GM12878 (cell line): ENCODE results near the gene ADAMTSL1. TPM values are rescaled to one million over a fixed set of nuclear protein-coding genes. Genes with fewer than 3 reads are reported as not detected.

Source experiments
- ATAC-seq: fragments of 200-7000 bp; cut with Tn5 transposase; 3 replicates; pipeline ENCODE4 v1.9.1; 2020; ENCODE audit warnings: mild to moderate bottlenecking, moderate library complexity
- BruUV-seq: library from RNA; stranded (reverse); fragments of 400-500 nt; replicated peaks from 2 replicates; lab custom pipeline; 2021; lab: Mats Ljungman, UMichigan
- CTCF ChIA-PET: fragments of 300-600 bp; sonication (Branson Sonifier 250); formaldehyde crosslinking; extraction: SDS; loops from one replicate; lab custom pipeline; 2021; ENCODE audit warnings: inconsistent platforms; lab: Yijun Ruan, JAX
- POLR2A ChIA-PET: fragments of 350-600 bp; formaldehyde crosslinking; extraction: SDS; loops from one replicate; lab custom pipeline; 2021; ENCODE audit warnings: inconsistent platforms; lab: Charles Lee
- RAD21 ChIA-PET: fragments of 300-600 bp; sonication (Branson Sonifier 250); formaldehyde crosslinking; loops from one replicate; lab custom pipeline; 2023; ENCODE audit warnings: antibody characterized with exemption; ENCODE audit not compliant: unreplicated experiment; lab: Charles Lee
- SMC1A ChIA-PET: fragments of 300-600 bp; sonication (Branson Sonifier 250); formaldehyde crosslinking; loops from one replicate; lab custom pipeline; 2023; ENCODE audit not compliant: unreplicated experiment, uncharacterized antibody; lab: Charles Lee
- DNase-seq: peaks from one replicate; pipeline ENCODE4 v3.0.0-alpha.2; 2011; ENCODE audit warnings: low read depth, low spot score
- FAIRE-seq: peaks from 3 replicates; lab custom pipeline; 2011; peaks lifted over from hg19 to GRCh38; lab: Jason Lieb, UNC
- H2AFZ ChIP-seq: 2 replicates; pipeline ENCODE4 v1.6.0; 2011; ENCODE audit warnings: low read depth, low read length, control low read depth; ENCODE audit not compliant: control insufficient read depth
- H3K27ac ChIP-seq: 2 replicates; pipeline ENCODE4 v1.5.1; 2011; ENCODE audit warnings: control low read depth; ENCODE audit not compliant: control insufficient read depth, insufficient read depth
- H3K27me3 ChIP-seq, 2 experiments: replicated peaks in 1 of 2; 2 replicates each; pipeline versions ENCODE4 v1.6.0 to v1.6.1; 2011; ENCODE audit warnings: low read length in 1 of 2; ENCODE audit not compliant: control insufficient read depth in 2 of 2, insufficient read depth in 2 of 2
- H3K36me3 ChIP-seq, 2 experiments: 2 replicates each; pipeline ENCODE4 v1.5.1; 2011; ENCODE audit warnings: low read length in 1 of 2; ENCODE audit not compliant: control insufficient read depth in 2 of 2, insufficient read depth in 2 of 2
- H3K4me1 ChIP-seq: 2 replicates; pipeline ENCODE4 v1.6.1; 2011; ENCODE audit warnings: mild to moderate bottlenecking, low read length, moderate library complexity, mixed read lengths; ENCODE audit not compliant: control insufficient read depth, insufficient read depth
- H3K4me2 ChIP-seq: 2 replicates; pipeline ENCODE4 v1.6.0; 2011; ENCODE audit warnings: control low read depth; ENCODE audit not compliant: control insufficient read depth, insufficient read depth
- H3K4me3 ChIP-seq: fragments of 200-600 bp; sonication (generic); 2 replicates; pipeline ENCODE4 v1.5.1; 2016
- H3K79me2 ChIP-seq: 2 replicates; pipeline ENCODE4 v1.6.0; 2011; ENCODE audit warnings: low read length; ENCODE audit not compliant: control insufficient read depth, insufficient read depth
- H3K9ac ChIP-seq: 2 replicates; pipeline ENCODE4 v1.8.0; 2011; ENCODE audit warnings: low read length, control low read depth, mixed read lengths; ENCODE audit not compliant: control insufficient read depth, insufficient read depth
- H3K9me3 ChIP-seq: replicated peaks from 3 replicates; pipeline ENCODE4 v1.5.1; 2011; ENCODE audit warnings: mild to moderate bottlenecking, low read length; ENCODE audit not compliant: control insufficient read depth, insufficient read depth
- H4K20me1 ChIP-seq: 2 replicates; pipeline ENCODE4 v1.6.0; 2011; ENCODE audit not compliant: control insufficient read depth, insufficient read depth
- CBX3 ChIP-seq: fragments of 200-600 bp; sonication (generic); IDR thresholded peaks from 2 replicates; pipeline ENCODE4 v1.6.1; 2016; ENCODE audit warnings: low read depth, borderline replicate concordance
- CHD2 ChIP-seq: IDR thresholded peaks from 2 replicates; pipeline ENCODE4 v1.6.1; 2011; ENCODE audit warnings: low read depth, low read length, improper control_type of control experiment, borderline replicate concordance
- CHD4 ChIP-seq: fragments of 200-600 bp; sonication (generic); IDR thresholded peaks from 2 replicates; pipeline ENCODE4 v1.6.1; 2016; ENCODE audit warnings: mild to moderate bottlenecking
- E2F8 ChIP-seq: fragments of 450-650 bp; IDR thresholded peaks from 2 replicates; pipeline ENCODE4 v1.6.1; 2018; ENCODE audit warnings: mild to moderate bottlenecking, low read depth, moderate library complexity; ENCODE audit not compliant: partially characterized antibody
- GABPA ChIP-seq: IDR thresholded peaks from 2 replicates; pipeline ENCODE4 v1.6.1; 2014; ENCODE audit warnings: antibody characterized with exemption, low read depth, mild to moderate bottlenecking, inconsistent platforms
- GATAD2B ChIP-seq: fragments of 450-650 bp; conservative IDR thresholded peaks from 2 replicates; pipeline ENCODE4 v1.6.1; 2017; ENCODE audit warnings: low read depth, mild to moderate bottlenecking, moderate library complexity
- HDGF ChIP-seq: fragments of 450-650 bp; IDR thresholded peaks from 2 replicates; pipeline ENCODE4 v1.6.1; 2016; ENCODE audit warnings: antibody characterized with exemption
- JUND ChIP-seq: IDR thresholded peaks from 2 replicates; pipeline ENCODE4 v1.6.1; 2012; ENCODE audit warnings: low read depth, mild to moderate bottlenecking, low read length, improper control_type of control experiment, moderate library complexity
- MTA2 ChIP-seq: fragments of 450-650 bp; IDR thresholded peaks from 2 replicates; pipeline ENCODE4 v1.6.1; 2016; ENCODE audit warnings: low read depth, mild to moderate bottlenecking, moderate library complexity
- PAX5 ChIP-seq: IDR thresholded peaks from 2 replicates; pipeline ENCODE4 v1.6.1; 2011; ENCODE audit warnings: low read depth, low read length, borderline replicate concordance
- SREBF1 ChIP-seq: IDR thresholded peaks from 2 replicates; pipeline ENCODE4 v1.6.1; 2012; ENCODE audit warnings: mild to moderate bottlenecking, low read length
- TARDBP ChIP-seq: IDR thresholded peaks from 2 replicates; pipeline ENCODE4 v1.6.1; 2016; ENCODE audit warnings: borderline replicate concordance
- YBX1 ChIP-seq: fragments of 450-650 bp; IDR thresholded peaks from 2 replicates; pipeline ENCODE4 v1.6.1; 2016; ENCODE audit warnings: antibody characterized with exemption
- ZSCAN29 ChIP-seq: fragments of 450-650 bp; IDR thresholded peaks from 2 replicates; pipeline ENCODE4 v1.6.1; 2017; ENCODE audit warnings: mild to moderate bottlenecking, moderate library complexity
- ZZZ3 ChIP-seq: IDR thresholded peaks from 2 replicates; pipeline ENCODE4 v1.6.1; 2011; ENCODE audit warnings: low read depth; ENCODE audit not compliant: control insufficient read depth, insufficient read length
- in situ Hi-C: fragments of 300-500 bp; cut with MboI; formaldehyde crosslinking; loops from 9 replicates; pipeline ENCODE4 v1.14.3; 2018; ENCODE audit warnings: mixed read lengths
- intact Hi-C: fragments of 100-400 bp; cut with micrococcal nuclease; formaldehyde crosslinking; loops from one replicate; pipeline ENCODE4 v1.14.2; 2022; ENCODE audit not compliant: unreplicated experiment
- polyA plus RNA-seq, 11 experiments: library from polyadenylated mRNA; depleted of rRNA in 4 of 11; unstranded in 6 of 11; stranded (reverse) in 5 of 11; fragments of >200 nt; fragmentation: Nextera tagmentation in 4 of 11; fragmentation: Illumina TruSeq in 1 of 11; extraction: Ambion mirVana in 4 of 11; extraction: Trizol in 1 of 11; gene quantifications; 1 replicate in 1 of 11; 2 replicates in 10 of 11; pipeline versions ENCODE4 v1.2.1 to v1.2.3, GENCODE V29; 2011 to 2016; ENCODE audit warnings: inconsistent platforms in 2 of 11, missing spikeins in 2 of 11, low read depth in 1 of 11
- total RNA-seq, 4 experiments: library from RNA; depleted of rRNA in 3 of 4; stranded (reverse); fragments of >200 nt in 3 of 4; fragmentation: Illumina TruSeq in 1 of 4; extraction: Trizol in 1 of 4; gene quantifications; 2 replicates each; pipeline versions ENCODE4 v1.2.1 to v1.2.3, GENCODE V29; 2013 to 2021
- TF ChIP-seq, protein P1 (sequence below): fragments of 450-650 bp; IDR thresholded peaks from 2 replicates; pipeline ENCODE4 v1.6.1; 2016; ENCODE audit warnings: mild to moderate bottlenecking

ADAMTSL1 gene
- total and polyA plus RNA-seq, 10 of the 15 experiments (the other 5 are each of a cell fraction or from before 2014, with no cell fraction given): 0.01 to 0.10 (median 0.07) TPM; not detected in 6

GRCh38 chr9:18585996-18586395 lies 112.0 kb downstream of the ADAMTSL1 start:
- RAD21 ChIA-PET: no interaction called here
- DNase-seq (no peak), ATAC-seq (no peak), FAIRE-seq (no peak)
- Histone ChIP-seq H2AFZ (no peak overlapping the region), H3K36me3 (no peaks in the 10 kb centered on the region), H3K9ac (no peak overlapping the region), H3K27ac (no peak overlapping the region), H3K4me2 (no peak overlapping the region), H3K4me3 (no peak overlapping the region), H3K9me3 (no peaks in the 10 kb centered on the region), H4K20me1 (no peaks in the 10 kb centered on the region), H3K27me3 (no peaks in the 10 kb centered on the region), H3K79me2 (no peaks in the 10 kb centered on the region), H3K4me1 (no peaks in the 10 kb centered on the region)
- POLR2A ChIA-PET: no interaction called here
- CTCF ChIA-PET: no interaction called here
- intact Hi-C loops (no loop called here), in situ Hi-C loops (no loop called here)
- SMC1A ChIA-PET: no interaction called here
- no TSS peak for BruUV-seq
- TF ChIP-seq CBX3 (no peak), CHD4 (no peak), E2F8 (no peak), JUND (no peak), ZZZ3 (no peak), SREBF1 (no peak), HDGF (no peak), CHD2 (no peak), TARDBP (no peak), YBX1 (no peak), PAX5 (no peak), ZSCAN29 (no peak), GABPA (no peak), GATAD2B (no peak), MTA2 (no peak)
- TF ChIP-seq, protein P1, sequence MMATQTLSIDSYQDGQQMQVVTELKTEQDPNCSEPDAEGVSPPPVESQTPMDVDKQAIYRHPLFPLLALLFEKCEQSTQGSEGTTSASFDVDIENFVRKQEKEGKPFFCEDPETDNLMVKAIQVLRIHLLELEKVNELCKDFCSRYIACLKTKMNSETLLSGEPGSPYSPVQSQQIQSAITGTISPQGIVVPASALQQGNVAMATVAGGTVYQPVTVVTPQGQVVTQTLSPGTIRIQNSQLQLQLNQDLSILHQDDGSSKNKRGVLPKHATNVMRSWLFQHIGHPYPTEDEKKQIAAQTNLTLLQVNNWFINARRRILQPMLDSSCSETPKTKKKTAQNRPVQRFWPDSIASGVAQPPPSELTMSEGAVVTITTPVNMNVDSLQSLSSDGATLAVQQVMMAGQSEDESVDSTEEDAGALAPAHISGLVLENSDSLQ: no peak
